Mesothelial cell of epicardium (in vitro differentiated cells): ENCODE results near the gene CIDEB. TPM values are rescaled to one million over a fixed set of nuclear protein-coding genes. Genes with fewer than 3 reads are reported as not detected.

Experiments
- DNase-seq, 2 experiments: peaks; one replicate each; pipeline ENCODE4 v3.0.0; 2021; ENCODE audit warnings: low spot score in 2 of 2; ENCODE audit not compliant: unreplicated experiment in 2 of 2
- H3K27ac Mint-ChIP-seq: 2 replicates; pipeline ENCODE4 v1.8.0; 2021; ENCODE audit warnings: mixed read lengths
- H3K27me3 Mint-ChIP-seq: 2 replicates; pipeline ENCODE4 v1.8.0; 2021; ENCODE audit warnings: low read depth, mixed read lengths
- H3K36me3 Mint-ChIP-seq: 2 replicates; pipeline ENCODE4 v1.8.0; 2021; ENCODE audit warnings: mixed read lengths
- H3K4me1 Mint-ChIP-seq: 2 replicates; pipeline ENCODE4 v1.8.0; 2021; ENCODE audit warnings: mixed read lengths
- H3K4me3 Mint-ChIP-seq: 2 replicates; pipeline ENCODE4 v1.8.0; 2021; ENCODE audit warnings: mild to moderate bottlenecking, moderate library complexity, mixed read lengths
- H3K9me3 Mint-ChIP-seq: 2 replicates; pipeline ENCODE4 v1.8.0; 2021; ENCODE audit warnings: mixed read lengths
- total RNA-seq: library from RNA; stranded (reverse); gene quantifications from 3 replicates; pipeline ENCODE4 v1.2.1, GENCODE V29; 2021
- TF ChIP-seq, protein P1 (sequence below): fragments of 200-600 bp; sonication (generic); IDR thresholded peaks from one replicate; pipeline ENCODE4 v1.5.0; 2021; ENCODE audit warnings: antibody characterized with exemption; ENCODE audit not compliant: unreplicated experiment

Gene CIDEB
- total RNA-seq, 1 donor from 2014 or later = not detected

DNA sequence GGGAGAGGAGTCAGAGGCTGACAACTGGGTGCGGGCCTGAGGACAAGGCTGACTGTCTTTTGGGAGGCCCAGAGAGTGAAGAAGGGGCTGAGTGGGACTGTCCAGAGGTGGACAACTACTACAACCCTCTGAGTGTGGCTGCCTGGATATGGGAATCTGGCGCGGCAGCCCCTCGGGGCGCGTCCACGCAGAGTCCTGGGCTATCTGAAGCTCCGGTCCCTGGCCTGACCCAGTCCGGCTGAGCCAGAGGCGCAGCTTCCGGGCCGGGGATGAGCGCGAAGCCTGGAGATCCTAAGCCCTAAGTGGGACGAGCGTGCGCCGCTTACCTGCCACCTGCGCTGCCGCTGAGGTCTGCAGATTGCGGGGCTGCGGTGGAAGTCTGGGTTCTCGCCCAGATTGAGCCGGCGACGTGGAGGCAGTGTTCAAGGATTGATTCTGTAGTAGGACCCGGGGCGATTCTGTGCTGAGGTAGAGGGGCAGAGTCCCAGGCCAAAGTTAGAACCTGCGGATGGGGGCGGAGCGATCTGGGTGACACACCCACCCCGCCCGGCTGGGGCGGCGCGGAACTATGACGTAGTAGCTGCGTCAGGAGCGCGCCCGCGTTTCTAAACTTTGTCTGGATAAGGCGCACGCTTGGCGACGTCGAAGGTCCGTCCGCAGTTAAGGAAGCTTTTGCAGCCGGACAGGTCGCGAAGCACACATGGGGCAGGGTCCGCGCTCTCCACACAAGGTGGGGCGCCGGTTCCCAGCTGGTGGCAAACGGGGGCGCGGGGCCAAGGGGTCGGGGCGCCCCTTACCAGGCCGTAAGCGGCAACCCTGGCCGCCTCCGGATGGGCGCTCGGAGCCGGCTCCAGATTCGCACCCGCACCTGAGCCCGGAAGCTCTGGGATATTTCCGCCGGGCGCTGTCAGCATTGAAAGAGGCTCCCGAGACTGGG lies 8.3 kb downstream of the CIDEB start, which contains the start of the genes DHRS1 and NOP9:
DHRS1 (minus strand) TSS at position 526 of the 937 bp plus-strand sequence. CDS start 674 bp downstream, outside the sequence.
NOP9 (plus strand) TSS at position 596 of the 937 bp plus-strand sequence; CDS start at position 701, 105 bp downstream.
- Mint-ChIP-seq H3K4me1 (peaks cover 36% of the 10 kb centered on the region), H3K36me3 (peaks cover 11% of the 10 kb centered on the region), H3K27ac (peak within 1 kb of the TSS; percentile 97), H3K9me3 (no peaks in the 10 kb centered on the region), H3K4me3 (peak within 1 kb of the TSS; percentile 97), H3K27me3 (no peaks in the 10 kb centered on the region)
- TF ChIP-seq, protein P1, sequence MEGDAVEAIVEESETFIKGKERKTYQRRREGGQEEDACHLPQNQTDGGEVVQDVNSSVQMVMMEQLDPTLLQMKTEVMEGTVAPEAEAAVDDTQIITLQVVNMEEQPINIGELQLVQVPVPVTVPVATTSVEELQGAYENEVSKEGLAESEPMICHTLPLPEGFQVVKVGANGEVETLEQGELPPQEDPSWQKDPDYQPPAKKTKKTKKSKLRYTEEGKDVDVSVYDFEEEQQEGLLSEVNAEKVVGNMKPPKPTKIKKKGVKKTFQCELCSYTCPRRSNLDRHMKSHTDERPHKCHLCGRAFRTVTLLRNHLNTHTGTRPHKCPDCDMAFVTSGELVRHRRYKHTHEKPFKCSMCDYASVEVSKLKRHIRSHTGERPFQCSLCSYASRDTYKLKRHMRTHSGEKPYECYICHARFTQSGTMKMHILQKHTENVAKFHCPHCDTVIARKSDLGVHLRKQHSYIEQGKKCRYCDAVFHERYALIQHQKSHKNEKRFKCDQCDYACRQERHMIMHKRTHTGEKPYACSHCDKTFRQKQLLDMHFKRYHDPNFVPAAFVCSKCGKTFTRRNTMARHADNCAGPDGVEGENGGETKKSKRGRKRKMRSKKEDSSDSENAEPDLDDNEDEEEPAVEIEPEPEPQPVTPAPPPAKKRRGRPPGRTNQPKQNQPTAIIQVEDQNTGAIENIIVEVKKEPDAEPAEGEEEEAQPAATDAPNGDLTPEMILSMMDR = no peak
- peak; percentile 87 to 98 for DNase-seq

DNA sequence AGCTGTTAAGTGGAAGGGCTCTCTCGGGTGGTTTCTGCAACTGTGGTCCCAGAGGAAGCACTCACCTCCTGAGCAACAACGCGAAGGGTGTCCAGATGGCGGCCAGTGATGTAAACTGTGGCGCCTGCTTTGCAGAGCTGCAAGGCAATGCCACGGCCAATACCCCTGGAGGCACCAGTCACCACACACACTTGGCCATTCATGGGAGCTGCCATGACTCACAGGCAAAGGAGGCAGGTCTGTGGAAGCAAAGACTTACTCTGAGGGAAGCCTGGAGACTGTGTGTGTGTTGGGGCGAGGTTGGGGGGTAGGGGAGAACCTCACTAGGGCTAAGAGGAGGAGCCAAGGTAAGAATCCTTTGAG lies 8.9 kb downstream of the CIDEB start:
- peak overlapping the region; percentile 97 for H3K27ac Mint-ChIP-seq
- DNase-seq = no peak
- H3K36me3 Mint-ChIP-seq = peaks cover 7% of the 10 kb centered on the region
- H3K4me3 Mint-ChIP-seq = peak overlapping the region; percentile 97
- H3K4me1 Mint-ChIP-seq = peaks cover 36% of the 10 kb centered on the region
- no peaks in the 10 kb centered on the region for H3K9me3 Mint-ChIP-seq
- TF ChIP-seq, protein P1 = no peak
- no peaks in the 10 kb centered on the region for H3K27me3 Mint-ChIP-seq

DNA sequence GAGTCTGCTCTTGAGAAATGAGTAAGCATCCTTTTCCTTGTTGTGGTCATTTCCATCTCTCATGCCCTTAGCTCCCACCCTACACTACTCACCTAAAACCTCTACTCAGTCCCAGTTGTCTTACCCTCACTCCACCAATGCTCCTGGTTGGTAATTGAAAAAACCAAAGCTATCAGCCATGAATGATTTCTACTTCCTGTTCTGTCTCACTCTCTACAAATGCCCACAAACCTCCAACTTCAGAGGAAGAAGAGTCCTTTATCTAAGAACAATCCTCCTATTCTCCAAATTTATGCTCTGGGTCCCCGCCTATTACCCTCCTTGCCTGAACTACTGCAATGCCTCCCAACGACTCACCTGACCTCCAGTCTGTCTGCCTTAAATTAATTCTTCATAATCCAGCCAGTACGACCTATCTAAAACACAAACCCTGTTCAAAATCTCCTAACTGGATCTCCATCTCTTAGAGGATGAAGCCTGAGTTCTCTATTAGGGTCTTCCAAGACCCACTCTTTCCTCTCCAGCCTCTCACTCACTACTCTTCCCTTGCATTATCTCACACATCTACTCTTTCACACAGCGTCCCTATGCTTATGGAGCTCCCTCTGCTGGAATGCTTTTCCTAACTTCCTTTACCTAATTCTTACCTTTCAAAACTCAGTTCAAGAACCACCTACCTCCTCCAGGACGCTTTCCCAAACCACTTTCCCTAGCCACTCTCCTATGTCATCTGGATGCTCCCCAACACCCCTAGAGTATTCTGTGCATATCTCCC lies 10.4 kb downstream of the CIDEB start:
- Mint-ChIP-seq H3K36me3 (peaks cover 2% of the 10 kb centered on the region), H3K4me1 (peaks cover 36% of the 10 kb centered on the region), H3K27me3 (no peaks in the 10 kb centered on the region), H3K4me3 (peak overlapping the region; percentile 30), H3K27ac (peak overlapping the region; percentile 32), H3K9me3 (no peaks in the 10 kb centered on the region)
- TF ChIP-seq, protein P1 = no peak
- no peak for DNase-seq

DNA sequence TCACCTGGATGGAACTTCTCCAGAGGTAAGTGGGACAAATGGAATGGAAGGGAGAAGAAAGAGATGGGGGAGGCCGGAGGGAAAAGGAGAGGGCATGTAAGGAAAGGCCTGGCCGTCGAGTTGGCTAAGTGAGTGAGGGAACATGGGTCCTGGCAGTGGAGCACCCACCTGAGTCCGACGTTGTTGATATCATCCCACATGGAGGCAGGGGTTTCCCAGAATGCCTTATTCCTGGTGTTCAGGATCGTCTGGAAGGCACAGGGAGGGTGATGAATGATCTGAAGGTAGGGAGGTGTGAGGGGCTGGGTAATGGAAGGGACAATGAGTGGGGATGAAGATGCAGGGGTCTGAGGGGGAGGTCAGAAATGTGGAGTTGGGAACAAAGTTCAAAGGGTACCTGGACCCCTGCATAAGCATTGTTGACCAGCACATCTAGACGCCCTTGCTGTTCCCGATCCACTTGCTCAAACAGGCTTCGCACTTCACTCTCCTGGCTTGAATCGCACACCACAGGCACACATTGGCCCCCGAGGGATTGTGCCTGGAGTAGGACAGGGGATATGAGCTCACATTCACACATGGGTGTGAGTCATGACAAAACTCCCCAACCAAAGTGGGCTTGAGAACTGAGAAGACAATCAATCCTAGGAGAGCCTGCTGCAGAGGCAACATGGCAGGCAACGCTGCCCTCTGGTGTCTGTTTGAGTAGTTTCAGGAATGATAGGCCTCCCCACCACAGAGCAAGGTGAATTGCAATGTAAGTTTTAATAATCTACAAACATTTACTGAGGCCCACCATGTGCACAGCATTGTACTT lies 11.2 kb downstream of the CIDEB start:
- peak in 1 of 2 experiments; percentile 61 for DNase-seq
- no peaks in the 10 kb centered on the region for H3K27me3 Mint-ChIP-seq
- peaks cover 35% of the 10 kb centered on the region for H3K4me1 Mint-ChIP-seq
- H3K9me3 Mint-ChIP-seq = no peaks in the 10 kb centered on the region
- TF ChIP-seq, protein P1 = peak; percentile 56
- H3K36me3 Mint-ChIP-seq = peaks cover 3% of the 10 kb centered on the region
- peak overlapping the region; percentile 76 for H3K27ac Mint-ChIP-seq
- H3K4me3 Mint-ChIP-seq = no peak overlapping the region

DNA sequence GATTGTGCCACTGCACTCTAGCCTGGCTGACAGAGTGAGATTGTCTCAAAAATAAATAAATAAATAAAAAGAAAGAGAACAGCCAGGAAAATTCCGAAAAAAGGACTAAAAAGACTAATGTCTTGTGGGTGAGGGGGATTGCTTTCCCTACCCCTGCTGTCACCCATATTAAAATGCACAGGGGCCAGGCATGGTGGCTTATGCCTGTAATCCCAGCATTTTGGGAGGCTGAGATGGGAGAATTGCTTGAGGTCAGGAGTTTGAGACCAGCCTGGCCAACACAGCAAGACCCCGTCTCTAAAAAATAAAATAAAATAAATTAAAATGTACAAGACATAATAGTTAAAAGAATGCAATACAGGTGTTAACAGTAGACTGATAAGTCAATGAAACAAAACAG lies 14.3 kb downstream of the CIDEB start:
- Mint-ChIP-seq H3K4me3 (no peak overlapping the region), H3K9me3 (no peaks in the 10 kb centered on the region), H3K27ac (no peak overlapping the region), H3K4me1 (peaks cover 12% of the 10 kb centered on the region), H3K27me3 (no peaks in the 10 kb centered on the region), H3K36me3 (peaks cover 9% of the 10 kb centered on the region)
- no peak for DNase-seq
- TF ChIP-seq, protein P1 = no peak
